ENCODE measurements around the gene SMC4.

GRCh38 chr3:160460033-160460432 lies 60.6 kb downstream of the SMC4 start:
- TF ChIP-seq CTCF (IDR thresholded peaks at IDR 0.05) = no peak
- TF ChIP-seq POLR2A (IDR thresholded peaks at IDR 0.05) = no peak

Data from testis (tissue), 2 donors.